OCI-LY7 (cell line): ENCODE results near the gene AMFR. TPM values are rescaled to one million over a fixed set of nuclear protein-coding genes. Genes with fewer than 3 reads are reported as not detected.

Experiments used
- BruUV-seq: library from RNA; stranded (reverse); fragments of 400-500 nt; replicated peaks from 2 replicates; lab custom pipeline; 2021; lab: Mats Ljungman, UMichigan
- CTCF ChIA-PET: fragments of 300-600 bp; sonication (Branson Sonifier 250); formaldehyde crosslinking; loops from one replicate; lab custom pipeline; 2022; ENCODE audit warnings: antibody characterized with exemption; ENCODE audit not compliant: unreplicated experiment; lab: Charles Lee
- POLR2A ChIA-PET: fragments of 300-600 bp; sonication (Branson Sonifier 250); formaldehyde crosslinking; loops from one replicate; lab custom pipeline; 2022; ENCODE audit warnings: antibody characterized with exemption; lab: Charles Lee
- DNase-seq: peaks from one replicate; pipeline ENCODE4 v3.0.0-alpha.2; 2015; ENCODE audit warnings: low spot score
- H2AFZ ChIP-seq: fragments of 200-600 bp; sonication (generic), shearing (Covaris generic); 2 replicates; pipeline ENCODE4 v1.6.1; 2014; ENCODE audit warnings: mild to moderate bottlenecking, antibody characterized with exemption, low read length, moderate library complexity
- H3K27ac ChIP-seq: fragments of 200-600 bp; sonication (generic); 2 replicates; pipeline ENCODE4 v1.5.1; 2014; ENCODE audit warnings: mixed run types, low read depth, mild to moderate bottlenecking, moderate library complexity, low read length, inconsistent platforms; ENCODE audit not compliant: poor library complexity, severe bottlenecking
- H3K36me3 ChIP-seq: fragments of 200-600 bp; sonication (generic); 2 replicates; pipeline ENCODE4 v1.6.1; 2014; ENCODE audit warnings: mild to moderate bottlenecking, antibody characterized with exemption, low read length, moderate library complexity, mixed read lengths; ENCODE audit not compliant: insufficient read depth
- H3K4me1 ChIP-seq: fragments of 200-600 bp; sonication (generic); 2 replicates; pipeline ENCODE4 v1.5.1; 2014; ENCODE audit warnings: mild to moderate bottlenecking, low read length; ENCODE audit not compliant: insufficient read depth, poor library complexity, severe bottlenecking
- H3K4me2 ChIP-seq: fragments of 200-600 bp; sonication (generic); 2 replicates; pipeline ENCODE4 v1.6.1; 2014; ENCODE audit warnings: mild to moderate bottlenecking, low read length
- H3K4me3 ChIP-seq: fragments of 200-600 bp; sonication (generic); 2 replicates; pipeline ENCODE4 v1.5.1; 2014; ENCODE audit warnings: mild to moderate bottlenecking, low read depth, low read length; ENCODE audit not compliant: poor library complexity, severe bottlenecking
- H3K79me2 ChIP-seq: fragments of 200-600 bp; sonication (generic); 2 replicates; pipeline ENCODE4 v1.6.1; 2016; ENCODE audit warnings: low read depth, mild to moderate bottlenecking, low read length, moderate library complexity, mixed read lengths; ENCODE audit not compliant: insufficient read depth
- H3K9me2 ChIP-seq: fragments of 200-600 bp; sonication (generic); 2 replicates; pipeline ENCODE4 v1.6.1; 2016; ENCODE audit warnings: mild to moderate bottlenecking, low read length, mixed read lengths; ENCODE audit not compliant: insufficient read depth
- H3K9me3 ChIP-seq: fragments of 200-600 bp; sonication (generic); 2 replicates; pipeline ENCODE4 v1.6.1; 2014; ENCODE audit warnings: mild to moderate bottlenecking, mixed run types, low read length, mixed read lengths
- H4K20me1 ChIP-seq: fragments of 200-600 bp; sonication (generic); 2 replicates; pipeline ENCODE4 v1.6.1; 2014; ENCODE audit warnings: mild to moderate bottlenecking, antibody characterized with exemption, low read length, moderate library complexity, mixed read lengths; ENCODE audit not compliant: insufficient read depth
- EZH2phosphoT487 ChIP-seq: fragments of 200-600 bp; sonication (generic); IDR thresholded peaks from 2 replicates; pipeline ENCODE4 v1.6.1; 2018; ENCODE audit warnings: low read depth, borderline replicate concordance, mild to moderate bottlenecking, mixed run types, antibody characterized with exemption, low read length, moderate library complexity, mixed read lengths
- intact Hi-C: fragments of 100-400 bp; cut with micrococcal nuclease; formaldehyde crosslinking; loops from one replicate; pipeline ENCODE4 v1.10.0; 2022; ENCODE audit not compliant: unreplicated experiment
- total RNA-seq, 2 experiments: library from RNA; depleted of rRNA in 1 of 2; stranded (reverse); fragments of >200 nt in 1 of 2; shearing (Covaris generic) in 1 of 2; gene quantifications; 2 replicates each; pipeline ENCODE4 v1.2.3, GENCODE V29; 2014 to 2022
- TF ChIP-seq, protein P1 (sequence below): fragments of 200-600 bp; sonication (generic); conservative IDR thresholded peaks from 2 replicates; pipeline ENCODE4 v1.5.1; 2014; ENCODE audit warnings: mild to moderate bottlenecking, antibody characterized with exemption, low read length, moderate library complexity, mixed read lengths

The AMFR gene
- total RNA-seq, 2 experiments from 2014 or later, result 87.7 to 101 TPM

DNA sequence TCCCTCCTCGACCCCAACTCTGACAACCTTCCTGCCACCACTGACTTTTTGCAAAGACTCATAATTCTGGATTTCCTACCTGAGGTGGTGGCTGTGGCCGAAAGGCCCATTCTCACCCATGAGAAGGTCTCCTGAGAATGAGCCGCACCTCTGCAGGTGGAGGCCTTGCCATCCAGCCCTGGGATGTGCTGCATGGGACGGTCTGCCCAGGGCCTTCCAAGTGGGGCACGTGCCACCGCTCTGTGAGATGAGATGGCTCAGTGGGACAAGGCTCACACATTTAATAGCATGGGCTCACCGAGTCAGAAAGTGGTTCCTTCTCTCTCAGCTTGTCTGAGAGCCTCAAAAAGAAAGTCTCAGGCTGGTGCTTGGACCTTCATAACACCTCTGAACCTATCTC lies 112.8 kb downstream of the AMFR start:
- POLR2A ChIA-PET, result no interaction called here
- intact Hi-C loops, result no loop called here

DNA sequence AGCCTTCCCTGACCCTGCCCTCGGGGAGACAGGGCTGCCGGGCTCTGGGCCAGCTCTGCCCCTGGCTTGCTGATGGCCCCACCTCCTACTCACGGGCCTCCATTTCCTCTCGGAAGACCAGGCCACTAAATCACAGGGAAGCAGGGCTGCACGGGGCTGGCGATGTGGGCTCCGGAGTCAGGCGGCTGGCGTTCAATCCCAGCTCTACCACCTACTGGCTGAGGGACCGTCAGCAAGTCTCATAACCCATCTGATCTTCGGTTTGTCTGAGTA lies 113.4 kb downstream of the AMFR start:
- no TSS peak for BruUV-seq
- Histone ChIP-seq H3K27ac (no peak overlapping the region), H2AFZ (no peak overlapping the region), H3K4me2 (no peak overlapping the region), H3K9me3 (no peaks in the 10 kb centered on the region), H3K36me3 (no peaks in the 10 kb centered on the region), H4K20me1 (no peaks in the 10 kb centered on the region), H3K79me2 (no peaks in the 10 kb centered on the region), H3K4me1 (no peaks in the 10 kb centered on the region), H3K4me3 (no peak overlapping the region), H3K9me2 (no peaks in the 10 kb centered on the region)
- DNase-seq, result no peak
- POLR2A ChIA-PET, result no interaction called here
- intact Hi-C loops, result no loop called here
- CTCF ChIA-PET, result no interaction called here
- TF ChIP-seq, protein P1, sequence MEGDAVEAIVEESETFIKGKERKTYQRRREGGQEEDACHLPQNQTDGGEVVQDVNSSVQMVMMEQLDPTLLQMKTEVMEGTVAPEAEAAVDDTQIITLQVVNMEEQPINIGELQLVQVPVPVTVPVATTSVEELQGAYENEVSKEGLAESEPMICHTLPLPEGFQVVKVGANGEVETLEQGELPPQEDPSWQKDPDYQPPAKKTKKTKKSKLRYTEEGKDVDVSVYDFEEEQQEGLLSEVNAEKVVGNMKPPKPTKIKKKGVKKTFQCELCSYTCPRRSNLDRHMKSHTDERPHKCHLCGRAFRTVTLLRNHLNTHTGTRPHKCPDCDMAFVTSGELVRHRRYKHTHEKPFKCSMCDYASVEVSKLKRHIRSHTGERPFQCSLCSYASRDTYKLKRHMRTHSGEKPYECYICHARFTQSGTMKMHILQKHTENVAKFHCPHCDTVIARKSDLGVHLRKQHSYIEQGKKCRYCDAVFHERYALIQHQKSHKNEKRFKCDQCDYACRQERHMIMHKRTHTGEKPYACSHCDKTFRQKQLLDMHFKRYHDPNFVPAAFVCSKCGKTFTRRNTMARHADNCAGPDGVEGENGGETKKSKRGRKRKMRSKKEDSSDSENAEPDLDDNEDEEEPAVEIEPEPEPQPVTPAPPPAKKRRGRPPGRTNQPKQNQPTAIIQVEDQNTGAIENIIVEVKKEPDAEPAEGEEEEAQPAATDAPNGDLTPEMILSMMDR, result no peak
- no peak for TF ChIP-seq EZH2phosphoT487

More for the DNA sequence above, 112.8 kb downstream of the AMFR start:
- Histone ChIP-seq H3K9me3 (no peaks in the 10 kb centered on the region), H4K20me1 (no peaks in the 10 kb centered on the region), H3K36me3 (no peaks in the 10 kb centered on the region), H3K27ac (no peak overlapping the region), H3K9me2 (no peaks in the 10 kb centered on the region), H3K4me2 (no peak overlapping the region), H2AFZ (no peak overlapping the region), H3K4me3 (no peak overlapping the region), H3K79me2 (no peaks in the 10 kb centered on the region), H3K4me1 (no peaks in the 10 kb centered on the region)
- CTCF ChIA-PET, result no interaction called here
- no TSS peak for BruUV-seq
- no peak for TF ChIP-seq EZH2phosphoT487
- TF ChIP-seq, protein P1, result no peak
- no peak for DNase-seq

Other genes starting within 250 kb of the AMFR start
- not detected in 2 replicates for gene GNAO1, start 234.1 kb downstream of the AMFR start, total RNA-seq (2014; rRNA removed; shearing (Covaris generic))
- gene GNAO1, start 234.1 kb downstream of the AMFR start, total RNA-seq (2022), result not detected in 2 replicates
- gene NUDT21, start 25.8 kb upstream of the AMFR start, total RNA-seq (2014; rRNA removed; shearing (Covaris generic)), result 123 and 229 TPM in 2 replicates
- 270 and 273 TPM in 2 replicates for gene NUDT21, start 25.8 kb upstream of the AMFR start, total RNA-seq (2022)
- gene OGFOD1, start 26.0 kb upstream of the AMFR start, total RNA-seq (2014; rRNA removed; shearing (Covaris generic)), result 35.1 and 78.7 TPM in 2 replicates
- gene OGFOD1, start 26.0 kb upstream of the AMFR start, total RNA-seq (2022), result 45.3 and 56.8 TPM in 2 replicates
- gene BBS2, start 94.5 kb upstream of the AMFR start, total RNA-seq (2014; rRNA removed; shearing (Covaris generic)), result 13.9 and 15.3 TPM in 2 replicates
- gene BBS2, start 94.5 kb upstream of the AMFR start, total RNA-seq (2022), result 14.1 and 18.3 TPM in 2 replicates
- gene MT4, start 139.5 kb upstream of the AMFR start, total RNA-seq (2014; rRNA removed; shearing (Covaris generic)), result not detected in 2 replicates
- gene MT4, start 139.5 kb upstream of the AMFR start, total RNA-seq (2022), result not detected in 2 replicates
- gene MT3, start 164.0 kb upstream of the AMFR start, total RNA-seq (2014; rRNA removed; shearing (Covaris generic)), result not detected in 2 replicates
- not detected in 2 replicates for gene MT3, start 164.0 kb upstream of the AMFR start, total RNA-seq (2022)
- 27.2 and 40.0 TPM in 2 replicates for gene MT2A, start 183.0 kb upstream of the AMFR start, total RNA-seq (2014; rRNA removed; shearing (Covaris generic))
- 5.7 and 9.3 TPM in 2 replicates for gene MT2A, start 183.0 kb upstream of the AMFR start, total RNA-seq (2022)
- not detected in 2 replicates for gene MT1E, start 200.2 kb upstream of the AMFR start, total RNA-seq (2014; rRNA removed; shearing (Covaris generic))
- gene MT1E, start 200.2 kb upstream of the AMFR start, total RNA-seq (2022), result not detected in 2 replicates
- not detected in 2 replicates for gene MT1M, start 207.1 kb upstream of the AMFR start, total RNA-seq (2014; rRNA removed; shearing (Covaris generic))
- not detected in 2 replicates for gene MT1M, start 207.1 kb upstream of the AMFR start, total RNA-seq (2022)
- not detected in 2 replicates for gene MT1A, start 213.1 kb upstream of the AMFR start, total RNA-seq (2014; rRNA removed; shearing (Covaris generic))
- gene MT1A, start 213.1 kb upstream of the AMFR start, total RNA-seq (2022), result not detected in 2 replicates
- not detected in 2 replicates for gene MT1B, start 226.3 kb upstream of the AMFR start, total RNA-seq (2014; rRNA removed; shearing (Covaris generic))
- not detected in 2 replicates for gene MT1B, start 226.3 kb upstream of the AMFR start, total RNA-seq (2022)
- gene MT1F, start 232.4 kb upstream of the AMFR start, total RNA-seq (2014; rRNA removed; shearing (Covaris generic)), result 0.44 TPM in 1 of 2 replicates, not detected in the other
- 1.8 TPM in 1 of 2 replicates, not detected in the other for gene MT1F, start 232.4 kb upstream of the AMFR start, total RNA-seq (2022)
- not detected in 2 replicates for gene MT1G, start 242.5 kb upstream of the AMFR start, total RNA-seq (2014; rRNA removed; shearing (Covaris generic))
- gene MT1G, start 242.5 kb upstream of the AMFR start, total RNA-seq (2022), result not detected in 2 replicates
- gene MT1H, start 244.3 kb upstream of the AMFR start, total RNA-seq (2014; rRNA removed; shearing (Covaris generic)), result not detected in 2 replicates
- gene MT1H, start 244.3 kb upstream of the AMFR start, total RNA-seq (2022), result not detected in 2 replicates